HepG2 (cell line): ENCODE measurements around the gene NOP14. TPM values are rescaled to one million over a fixed set of nuclear protein-coding genes. Genes with fewer than 3 reads are reported as not detected.

Experiments used
- ATAC-seq: fragments of 200-7000 bp; cut with Tn5 transposase; 3 replicates; pipeline ENCODE4 v1.9.1; 2020; ENCODE audit warnings: mild to moderate bottlenecking, moderate library complexity
- BruUV-seq: library from RNA; stranded (reverse); fragments of 400-500 nt; replicated peaks from 2 replicates; lab custom pipeline; 2021; lab: Mats Ljungman, UMichigan
- CTCF ChIA-PET: fragments of 300-600 bp; formaldehyde crosslinking; extraction: SDS; loops from one replicate; lab custom pipeline; 2021; ENCODE audit warnings: low total read pairs, inconsistent platforms, low intra/inter-chr PET ratio; lab: Yijun Ruan, JAX
- POLR2A ChIA-PET: fragments of 350-600 bp; sonication (Branson Sonifier 250); formaldehyde crosslinking; loops from one replicate; lab custom pipeline; 2020; ENCODE audit warnings: antibody characterized with exemption, inconsistent platforms; lab: Yijun Ruan, JAX
- DNase-seq: peaks from one replicate; pipeline ENCODE4 v3.0.0-alpha.2; 2015; ENCODE audit warnings: low spot score
- FAIRE-seq: peaks from 3 replicates; lab custom pipeline; 2011; peaks lifted over from hg19 to GRCh38; lab: Jason Lieb, UNC
- H2AFZ ChIP-seq: one replicate; pipeline ENCODE4 v1.6.1; 2011; ENCODE audit warnings: low read length, inconsistent platforms
- H3K27ac ChIP-seq: fragments of 300-600 bp; 3 replicates; pipeline ENCODE4 v1.8.0; 2011; ENCODE audit warnings: mixed run types, mild to moderate bottlenecking, mixed read lengths, low read length, inconsistent platforms; ENCODE audit not compliant: insufficient read depth; ENCODE audit errors: extremely low read length
- H3K27me3 ChIP-seq, 2 experiments: fragments of 200-600 bp in 1 of 2; 2 replicates in 1 of 2; 3 replicates in 1 of 2; pipeline versions ENCODE4 v1.6.0 to v1.8.0; 2011; ENCODE audit warnings: low read length in 2 of 2, mild to moderate bottlenecking in 2 of 2, moderate library complexity in 2 of 2, inconsistent platforms in 1 of 2; ENCODE audit not compliant: insufficient read depth in 2 of 2, control insufficient read depth in 1 of 2
- H3K36me3 ChIP-seq, 2 experiments: fragments of 200-600 bp in 1 of 2; replicated peaks in 1 of 2; 2 replicates in 1 of 2; 3 replicates in 1 of 2; pipeline versions ENCODE4 v1.5.1 to v1.8.0; 2011; ENCODE audit warnings: low read length in 2 of 2, inconsistent platforms in 1 of 2; ENCODE audit not compliant: insufficient read depth in 2 of 2, control insufficient read depth in 1 of 2
- H3K4me1 ChIP-seq: 2 replicates; pipeline ENCODE4 v1.5.1; 2012; ENCODE audit warnings: low read length, inconsistent platforms; ENCODE audit not compliant: insufficient read depth
- H3K4me2 ChIP-seq: 2 replicates; pipeline ENCODE4 v1.6.0; 2011; ENCODE audit warnings: low read depth, low read length, inconsistent platforms
- H3K4me3 ChIP-seq, 3 experiments: fragments of 200-600 bp in 1 of 3; sonication (generic), shearing (Covaris generic) in 1 of 3; replicated peaks in 1 of 3; 2 replicates each; pipeline ENCODE4 v1.5.1; 2011 to 2016; ENCODE audit warnings: low read length in 3 of 3, inconsistent platforms in 2 of 3, low read depth in 2 of 3, mild to moderate bottlenecking in 2 of 3, control low read depth in 1 of 3, mixed read lengths in 1 of 3; ENCODE audit not compliant: insufficient read depth in 1 of 3
- H3K79me2 ChIP-seq: one replicate; pipeline ENCODE4 v1.6.1; 2011; ENCODE audit warnings: low read length, inconsistent platforms; ENCODE audit not compliant: insufficient read depth
- H3K9ac ChIP-seq: 2 replicates; pipeline ENCODE4 v1.6.0; 2011; ENCODE audit warnings: mild to moderate bottlenecking, low read depth, low read length, inconsistent platforms; ENCODE audit not compliant: insufficient read depth
- H3K9me3 ChIP-seq: 2 replicates; pipeline ENCODE4 v1.5.1; 2012; ENCODE audit warnings: mild to moderate bottlenecking, low read length
- H4K20me1 ChIP-seq: 2 replicates; pipeline ENCODE4 v1.6.0; 2011; ENCODE audit warnings: inconsistent platforms, mild to moderate bottlenecking, low read length, moderate library complexity; ENCODE audit not compliant: insufficient read depth
- AGO1 ChIP-seq: fragments of 200-400 bp; formaldehyde crosslinking; IDR thresholded peaks from 2 replicates; pipeline ENCODE4 v1.6.1; 2017; ENCODE audit warnings: mild to moderate bottlenecking, low read depth, low read length, moderate library complexity; ENCODE audit not compliant: poor library complexity, severe bottlenecking
- HHEX ChIP-seq: IDR thresholded peaks from 2 replicates; pipeline ENCODE4 v1.6.1; 2016; ENCODE audit warnings: control low read depth
- MAZ ChIP-seq, 2 experiments: sonication (generic) in 1 of 2; formaldehyde crosslinking in 1 of 2; IDR thresholded peaks; 2 replicates each; pipeline versions ENCODE4 v1.5.0 to v1.6.1; 2012 to 2020; ENCODE audit warnings: low read depth in 2 of 2, mild to moderate bottlenecking in 2 of 2, borderline replicate concordance in 1 of 2, improper control_type of control experiment in 1 of 2, low read length in 1 of 2, missing genetic modification reagents in 1 of 2, moderate library complexity in 1 of 2
- NFIC ChIP-seq: IDR thresholded peaks from 2 replicates; pipeline ENCODE4 v1.6.1; 2012; ENCODE audit warnings: mild to moderate bottlenecking, low read length, inconsistent platforms
- NR3C1 ChIP-seq: sonication (generic); formaldehyde crosslinking; IDR thresholded peaks from 2 replicates; pipeline ENCODE4 v1.4.0; 2020; ENCODE audit warnings: missing genetic modification reagents
- RFX1 ChIP-seq: fragments of 450-650 bp; IDR thresholded peaks from 2 replicates; pipeline ENCODE4 v1.6.1; 2017
- SAP130 ChIP-seq: IDR thresholded peaks from 2 replicates; pipeline ENCODE4 v1.6.1; 2016; ENCODE audit warnings: low read depth
- SIN3A ChIP-seq: IDR thresholded peaks from 2 replicates; pipeline ENCODE4 v1.6.1; 2011; ENCODE audit warnings: low read depth, mild to moderate bottlenecking, control low read depth, low read length, borderline replicate concordance
- SKI ChIP-seq: fragments of 450-650 bp; IDR thresholded peaks from one replicate; pipeline ENCODE4 v1.6.1; 2018; ENCODE audit warnings: mild to moderate bottlenecking; ENCODE audit not compliant: partially characterized antibody
- ZFAT ChIP-seq: sonication (generic); formaldehyde crosslinking; conservative IDR thresholded peaks from 2 replicates; pipeline ENCODE4 v1.8.1; 2023; ENCODE audit warnings: missing genetic modification reagents, inconsistent platforms
- ZKSCAN1 ChIP-seq: fragments of 150-350 bp; IDR thresholded peaks from 2 replicates; pipeline ENCODE4 v1.6.1; 2014; ENCODE audit warnings: low read length
- ZNF296 ChIP-seq: sonication (generic); formaldehyde crosslinking; conservative IDR thresholded peaks from 2 replicates; pipeline ENCODE4 v1.5.0; 2020; ENCODE audit warnings: mild to moderate bottlenecking, missing genetic modification reagents
- ZNF354B ChIP-seq: sonication (generic); formaldehyde crosslinking; IDR thresholded peaks from 2 replicates; pipeline ENCODE4 v1.8.0; 2022; ENCODE audit warnings: mild to moderate bottlenecking, missing genetic modification reagents
- ZNF44 ChIP-seq: sonication (generic); formaldehyde crosslinking; IDR thresholded peaks from 2 replicates; pipeline ENCODE4 v1.5.1; 2020; ENCODE audit warnings: mild to moderate bottlenecking, missing genetic modification reagents
- ZNF567 ChIP-seq: sonication (generic); formaldehyde crosslinking; IDR thresholded peaks from 2 replicates; pipeline ENCODE4 v1.8.1; 2023; ENCODE audit warnings: mild to moderate bottlenecking, missing genetic modification reagents, borderline replicate concordance
- ZNF703 ChIP-seq: sonication (generic); formaldehyde crosslinking; IDR thresholded peaks from 2 replicates; pipeline ENCODE4 v1.5.1; 2020; ENCODE audit warnings: missing genetic modification reagents, mild to moderate bottlenecking, moderate library complexity, borderline replicate concordance
- ZNF761 ChIP-seq: sonication (generic); formaldehyde crosslinking; conservative IDR thresholded peaks from 2 replicates; pipeline ENCODE4 v1.4.0; 2020; ENCODE audit warnings: mild to moderate bottlenecking, missing genetic modification reagents
- ZNF879 ChIP-seq: sonication (generic); formaldehyde crosslinking; IDR thresholded peaks from 2 replicates; pipeline ENCODE4 v1.8.1; 2023; ENCODE audit warnings: missing genetic modification reagents
- WGBS: methylation state at CpG from one replicate; pipeline ENCODE4 v1.1.6; 2017; ENCODE audit warnings: low lambda C conversion rate; 5-methylcytosine and 5-hydroxymethylcytosine counted together
- in situ Hi-C: cut with HindIII; loops from 2 replicates; pipeline ENCODE4 v1.10.0; 2017; ENCODE audit warnings: low pct_unique_long_range_greater_than_20kb; ENCODE audit not compliant: extremely low pct_ligation_motif_present
- intact Hi-C: fragments of 100-400 bp; cut with micrococcal nuclease; formaldehyde crosslinking; loops from one replicate; pipeline ENCODE4 v1.10.0; 2022; ENCODE audit not compliant: unreplicated experiment
- polyA plus RNA-seq, 8 experiments: library from polyadenylated mRNA; depleted of rRNA in 3 of 8; stranded (reverse) in 7 of 8; unstranded in 1 of 8; fragments of >200 nt; fragmentation: Illumina TruSeq in 4 of 8; extraction: Trizol in 4 of 8; gene quantifications; 2 replicates each; pipeline versions ENCODE4 v1.2.1 to v1.2.3, GENCODE V29; 2011 to 2016; ENCODE audit warnings: low read depth in 4 of 8, missing spikeins in 1 of 8, mixed read lengths in 1 of 8; ENCODE audit not compliant: insufficient read depth in 1 of 8
- total RNA-seq, 5 experiments: library from RNA; depleted of rRNA; stranded (reverse); fragments of >200 nt; fragmentation: Illumina TruSeq; extraction: Trizol; gene quantifications; 2 replicates each; pipeline ENCODE4 v1.2.3, GENCODE V29; 2016; ENCODE audit warnings: low read depth in 1 of 5
- TF ChIP-seq, protein P1 (sequence below): sonication (generic); formaldehyde crosslinking; IDR thresholded peaks from 2 replicates; pipeline ENCODE4 v1.4.0; 2020; ENCODE audit warnings: missing genetic modification reagents

Gene NOP14
- total and polyA plus RNA-seq, 2 of the 13 experiments (the other 11 are each of a cell fraction or from before 2014, with no cell fraction given): 6.9 to 47.9 TPM

DNA sequence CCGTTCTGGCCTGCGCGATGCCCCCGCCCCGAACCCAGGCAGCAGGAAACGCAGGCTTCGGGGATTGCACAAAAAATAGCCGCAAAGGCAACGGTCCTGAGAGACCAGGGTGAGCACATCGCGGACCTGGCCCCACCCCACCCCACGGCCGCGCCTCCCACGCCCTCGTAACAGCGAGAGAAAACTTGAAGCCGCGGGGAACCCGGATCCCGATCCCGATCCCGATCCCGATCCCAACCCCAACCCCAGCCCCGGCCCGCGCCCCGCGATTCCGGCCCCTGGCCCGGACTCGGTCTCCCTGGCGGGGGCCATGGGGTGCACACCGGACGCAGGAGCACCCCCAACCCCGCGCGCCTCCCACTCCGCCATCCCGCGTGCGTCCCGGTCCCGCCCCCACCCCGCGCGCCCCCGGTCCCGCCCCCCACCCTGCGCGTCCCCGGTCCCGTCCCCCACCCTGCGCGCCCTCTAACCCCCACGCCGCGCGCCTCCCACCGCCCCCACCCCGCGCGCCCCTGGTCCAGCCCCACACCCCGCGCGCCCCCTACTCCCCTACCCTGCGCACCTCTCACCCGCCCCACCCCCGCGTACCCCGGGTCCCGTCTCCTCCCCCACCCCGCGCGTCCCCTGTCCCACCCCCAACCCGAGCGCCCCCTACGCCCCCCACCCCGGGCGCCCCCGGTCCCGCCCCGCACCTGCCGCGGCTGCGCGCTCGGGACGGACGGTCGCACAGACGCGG lies 29.0 kb downstream of the NOP14 start:
- FAIRE-seq (no peak), ATAC-seq (no peak), DNase-seq (no peak)
- peak overlapping the region; percentile 97 to 98 (median 98); a peak in 4 of 6 replicates for H3K4me3 ChIP-seq
- ChIA-PET POLR2A (no interaction called here), CTCF (interaction anchor here (1.6 kb wide), 1 partner anchor 21 kb away, joined by 5 read pairs; no protein-coding TSS in a partner anchor)
- H3K9ac ChIP-seq: peak overlapping the region; percentile 90
- no peak overlapping the region for H2AFZ ChIP-seq
- H3K79me2 ChIP-seq: peaks cover 10% of the 10 kb centered on the region
- peaks cover 10 to 19% of the 10 kb centered on the region in 2 experiments; a peak in 3 of 5 replicates for H3K36me3 ChIP-seq
- BruUV-seq: no TSS peak
- peak overlapping the region; percentile 66 for H3K4me2 ChIP-seq
- peaks cover 49% of the 10 kb centered on the region for H3K4me1 ChIP-seq
- intact Hi-C loops: loop anchor here (10.0 kb wide), 1 partner anchor 69 kb away; no protein-coding TSS in a partner anchor
- WGBS: 19% methylated on average over 13 of the region's 93 CpGs
- no peaks in the 10 kb centered on the region; a peak in 1 of 5 replicates for H3K27me3 ChIP-seq
- H4K20me1 ChIP-seq: peaks cover 17% of the 10 kb centered on the region; the same call in 1 of the 2 replicates
- no peaks in the 10 kb centered on the region for H3K9me3 ChIP-seq
- no peak overlapping the region for H3K27ac ChIP-seq
- in situ Hi-C loops: no loop called here
- TF ChIP-seq ZFAT (CRISPR knock-in tag) (no peak), NFIC (no peak), SIN3A (0 out of 2 replicates have a peak, but pooled peaks have one; percentile 6), ZNF703 (CRISPR knock-in tag) (no peak), ZKSCAN1 (no peak), ZNF761 (no peak), ZNF567 (CRISPR knock-in tag) (no peak), SKI (no peak), AGO1 (peak; percentile 47), RFX1 (no peak), SAP130 (peak; percentile 11; the same call in 1 of the 2 replicates), ZNF296 (no peak), ZNF354B (CRISPR knock-in tag) (no peak), NR3C1 (CRISPR knock-in tag) (no peak), MAZ (IDR thresholded peaks at IDR 0.05; ENCODE audit: borderline replicate concordance, low read depth, low read length) (no peak), MAZ (CRISPR knock-in tag; IDR thresholded peaks at IDR 0.05; ENCODE audit: low read depth) (0 out of 2 replicates have a peak, but pooled peaks have one; percentile 8), ZNF879 (no peak), HHEX (CRISPR knock-in tag) (no peak), ZNF44 (CRISPR knock-in tag) (no peak)
- TF ChIP-seq, protein P1, sequence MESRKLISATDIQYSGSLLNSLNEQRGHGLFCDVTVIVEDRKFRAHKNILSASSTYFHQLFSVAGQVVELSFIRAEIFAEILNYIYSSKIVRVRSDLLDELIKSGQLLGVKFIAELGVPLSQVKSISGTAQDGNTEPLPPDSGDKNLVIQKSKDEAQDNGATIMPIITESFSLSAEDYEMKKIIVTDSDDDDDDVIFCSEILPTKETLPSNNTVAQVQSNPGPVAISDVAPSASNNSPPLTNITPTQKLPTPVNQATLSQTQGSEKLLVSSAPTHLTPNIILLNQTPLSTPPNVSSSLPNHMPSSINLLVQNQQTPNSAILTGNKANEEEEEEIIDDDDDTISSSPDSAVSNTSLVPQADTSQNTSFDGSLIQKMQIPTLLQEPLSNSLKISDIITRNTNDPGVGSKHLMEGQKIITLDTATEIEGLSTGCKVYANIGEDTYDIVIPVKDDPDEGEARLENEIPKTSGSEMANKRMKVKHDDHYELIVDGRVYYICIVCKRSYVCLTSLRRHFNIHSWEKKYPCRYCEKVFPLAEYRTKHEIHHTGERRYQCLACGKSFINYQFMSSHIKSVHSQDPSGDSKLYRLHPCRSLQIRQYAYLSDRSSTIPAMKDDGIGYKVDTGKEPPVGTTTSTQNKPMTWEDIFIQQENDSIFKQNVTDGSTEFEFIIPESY (CRISPR knock-in tag): 0 out of 2 replicates have a peak, but pooled peaks have one; percentile 1
